ENCODE results near the gene PCDHGA8. TPM values are rescaled to one million over a fixed set of nuclear protein-coding genes. Genes with fewer than 3 reads are reported as not detected.
"Not testable (repeated sequence)": the region's sequence is repeated elsewhere in the genome, so short reads cannot be mapped to it uniquely, and the experiment has no call there.

Gene PCDHGA8
- total RNA-seq, 1 donor from 2014 or later: 3.0 TPM

GRCh38 chr5:141371572-141372475, 20.6 kb upstream of the PCDHGA8 start:
- no peak for DNase-seq

GRCh38 chr5:141373673-141374317, 18.6 kb upstream of the PCDHGA8 start, which contains the start of gene PCDHGA6:
Gene PCDHGA6 (plus strand): TSS chr5:141373891. CDS start chr5:141374084, 193 bp downstream.
- DNase-seq: peak; percentile 6

- DNase-seq: no peak
Observed at GRCh38 chr5:141374627-141375026, 17.8 kb upstream of the PCDHGA8 start.

- not testable (repeated sequence) for DNase-seq
Observed at GRCh38 chr5:141375444-141376155, 16.8 kb upstream of the PCDHGA8 start.

- peak; percentile 2 for DNase-seq
Observed at GRCh38 chr5:141382469-141383294, 9.8 kb upstream of the PCDHGA8 start, which contains the start of gene PCDHGA7. Gene PCDHGA7 (plus strand): TSS chr5:141382742. CDS start chr5:141382900, 158 bp downstream.

GRCh38 chr5:141383345-141383744, 9.1 kb upstream of the PCDHGA8 start:
- DNase-seq: no peak

- no peak for DNase-seq
Observed at GRCh38 chr5:141384471-141385267, 7.8 kb upstream of the PCDHGA8 start.

- DNase-seq: peak; percentile 18
Observed at GRCh38 chr5:141387557-141388311, 4.7 kb upstream of the PCDHGA8 start, which contains the start of gene PCDHGB4. Gene PCDHGB4 (plus strand): TSS chr5:141387698. CDS start chr5:141387885, 187 bp downstream.

GRCh38 chr5:141388661-141389060, 3.8 kb upstream of the PCDHGA8 start:
- DNase-seq: no peak

GRCh38 chr5:141389153-141390042, 3.0 kb upstream of the PCDHGA8 start:
- no peak for DNase-seq

GRCh38 chr5:141393267-141393666, 834 bp downstream of the PCDHGA8 start:
- no peak for DNase-seq

- not testable (repeated sequence) for DNase-seq
Observed at GRCh38 chr5:141394401-141395187, 2.2 kb downstream of the PCDHGA8 start.

- peak; percentile 16 for DNase-seq
Observed at GRCh38 chr5:141397756-141398551, 5.5 kb downstream of the PCDHGA8 start, which contains the start of gene PCDHGB5. Gene PCDHGB5 (plus strand): TSS chr5:141397947. CDS start chr5:141398128, 181 bp downstream.

- no peak for DNase-seq
Observed at GRCh38 chr5:141398608-141399007, 6.2 kb downstream of the PCDHGA8 start.

- DNase-seq: no peak
Observed at GRCh38 chr5:141399555-141400258, 7.3 kb downstream of the PCDHGA8 start.
